Measurements from ENCODE around the gene GFPT1.

Gene GFPT1

DNA sequence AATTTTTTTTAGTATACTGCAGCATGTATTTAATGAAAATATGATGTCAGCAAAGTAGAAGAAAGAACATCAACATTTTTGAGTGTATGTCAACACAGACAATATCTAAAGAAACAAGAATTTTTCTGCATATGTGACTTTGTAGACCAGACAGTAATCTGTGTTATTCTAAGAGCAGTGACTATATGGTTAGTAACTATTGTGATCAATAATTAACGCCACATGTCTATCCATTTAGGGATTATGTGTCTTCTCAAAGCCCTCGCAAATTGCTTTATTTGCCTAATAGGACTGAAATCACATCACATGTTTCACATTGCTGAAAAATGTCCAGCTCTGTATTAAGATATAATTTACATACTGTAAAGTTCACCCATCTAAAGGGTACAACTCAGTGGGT is 107.8 kb downstream of the GFPT1 start:
- Histone ChIP-seq H3K36me3 (ENCODE audit: insufficient read depth, low read length) (no peaks in the 10 kb centered on the region), H3K9ac (ENCODE audit: low read depth, low read length) (no peak overlapping the region), H3K9me3 (ENCODE audit: control insufficient read depth, insufficient read depth, low read length) (no peaks in the 10 kb centered on the region), H3K4me1 (ENCODE audit: insufficient read depth, low read length) (no peaks in the 10 kb centered on the region)

DNA sequence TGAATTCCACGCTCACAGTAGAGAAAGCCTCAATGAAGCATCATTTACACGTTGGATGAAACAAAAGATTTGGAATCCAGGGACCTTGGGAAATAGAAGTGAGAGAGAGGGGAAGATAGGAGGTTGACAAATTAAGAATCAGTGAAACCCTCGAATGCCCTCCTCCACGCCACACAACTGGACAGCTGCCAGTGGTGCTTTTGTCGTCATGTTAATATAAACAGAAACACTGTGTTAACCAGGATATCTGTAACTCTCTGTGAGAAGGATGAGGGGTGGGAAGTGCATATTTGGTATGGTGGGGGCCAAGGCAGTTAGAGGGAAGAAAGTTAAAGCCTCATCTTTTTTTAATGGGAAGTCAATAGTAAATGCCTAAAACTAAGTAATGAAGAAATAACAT is 108.7 kb downstream of the GFPT1 start:
- Histone ChIP-seq H3K4me1 (ENCODE audit: insufficient read depth, low read length) (no peaks in the 10 kb centered on the region), H3K9ac (ENCODE audit: low read depth, low read length) (no peak overlapping the region), H3K9me3 (ENCODE audit: control insufficient read depth, insufficient read depth, low read length) (no peaks in the 10 kb centered on the region), H3K36me3 (ENCODE audit: insufficient read depth, low read length) (no peaks in the 10 kb centered on the region)

DNA sequence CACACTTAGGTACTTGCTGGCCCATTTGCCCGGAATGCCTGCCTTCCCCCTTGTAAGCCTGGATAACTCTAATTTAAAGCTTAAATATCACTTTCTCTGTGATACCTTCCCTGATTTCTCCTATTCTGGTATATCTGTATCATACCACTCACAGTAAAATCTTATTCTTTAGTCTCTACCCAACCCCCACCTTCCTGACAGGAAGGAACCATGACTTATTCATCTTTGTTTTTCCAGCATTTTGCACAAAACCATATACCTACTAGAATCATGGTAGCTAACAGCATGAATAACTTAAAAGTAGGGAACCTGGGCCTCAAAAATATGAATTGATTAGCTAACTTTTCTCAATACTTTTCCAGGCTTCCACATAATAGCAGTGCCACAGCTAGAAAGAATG is 111.5 kb downstream of the GFPT1 start:
- Histone ChIP-seq H3K9ac (ENCODE audit: low read depth, low read length) (no peak overlapping the region), H3K4me1 (ENCODE audit: insufficient read depth, low read length) (no peaks in the 10 kb centered on the region), H3K9me3 (ENCODE audit: control insufficient read depth, insufficient read depth, low read length) (no peaks in the 10 kb centered on the region), H3K36me3 (ENCODE audit: insufficient read depth, low read length) (no peaks in the 10 kb centered on the region)

DNA sequence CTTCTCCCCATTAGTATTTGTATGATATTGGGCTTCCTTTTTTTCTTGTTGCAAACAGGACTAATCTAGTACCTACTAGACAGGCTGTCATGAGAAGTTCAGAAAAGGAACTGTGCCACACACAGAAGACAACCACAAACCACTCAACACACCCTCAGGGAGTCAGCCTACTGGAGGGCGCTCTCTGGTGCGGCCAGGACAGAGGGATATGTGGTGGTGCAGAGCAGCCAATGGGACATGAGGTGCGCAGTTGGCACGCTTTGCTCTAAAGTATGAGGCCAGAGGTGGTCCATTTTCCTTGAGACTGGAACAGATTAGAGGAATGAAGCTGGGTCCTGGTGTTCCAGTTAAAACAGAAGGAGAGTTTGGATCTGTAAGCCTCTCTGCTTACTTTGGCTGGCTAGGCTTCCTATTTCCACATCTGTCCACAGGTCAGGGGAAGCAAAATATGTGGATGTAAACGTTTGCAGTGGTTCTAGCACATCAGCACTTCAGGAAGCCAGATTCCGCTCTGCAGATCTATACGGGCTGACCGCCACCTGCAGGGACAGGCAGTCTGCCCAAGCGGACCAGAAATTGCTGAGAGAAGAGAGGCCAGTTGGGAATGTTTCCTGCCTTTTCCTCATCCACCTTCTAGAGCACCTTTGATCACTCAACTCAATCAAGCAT is 114.1 kb downstream of the GFPT1 start:
- Histone ChIP-seq H3K9ac (ENCODE audit: low read depth, low read length) (no peak overlapping the region), H3K9me3 (ENCODE audit: control insufficient read depth, insufficient read depth, low read length) (no peaks in the 10 kb centered on the region), H3K4me1 (ENCODE audit: insufficient read depth, low read length) (no peaks in the 10 kb centered on the region), H3K36me3 (ENCODE audit: insufficient read depth, low read length) (no peaks in the 10 kb centered on the region)

DNA sequence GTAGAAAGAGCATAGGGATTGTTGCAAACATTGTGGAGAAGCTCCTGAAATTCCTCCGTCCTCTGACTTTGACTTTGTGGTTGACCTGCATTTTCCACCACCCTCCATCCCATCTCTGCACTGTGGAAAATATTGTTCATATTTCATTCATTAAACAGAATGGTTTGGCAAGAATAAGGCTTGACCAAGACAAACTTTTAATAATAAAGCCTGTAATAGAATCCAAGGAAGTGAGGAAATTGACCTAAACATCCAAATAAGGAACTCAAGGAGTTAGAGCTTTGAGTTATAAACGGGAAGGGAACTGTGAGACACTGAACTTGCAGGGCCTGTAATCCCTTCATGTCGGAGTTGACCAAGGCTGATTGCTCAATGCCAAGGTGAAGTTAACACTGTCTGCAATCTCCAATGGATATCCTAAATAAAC is 115.2 kb downstream of the GFPT1 start:
- no peaks in the 10 kb centered on the region for H3K4me1 ChIP-seq (ENCODE audit: insufficient read depth, low read length)
- no peaks in the 10 kb centered on the region for H3K36me3 ChIP-seq (ENCODE audit: insufficient read depth, low read length)
- no peaks in the 10 kb centered on the region for H3K9me3 ChIP-seq (ENCODE audit: control insufficient read depth, insufficient read depth, low read length)
- H3K9ac ChIP-seq (ENCODE audit: low read depth, low read length) = no peak overlapping the region

Measured in ES-I3 (cell line).